ENCODE results near the gene FAS. TPM values are rescaled to one million over a fixed set of nuclear protein-coding genes. Genes with fewer than 3 reads are reported as not detected.
A peak's percentile ranks its signal among the peaks of the same experiment; 100 is the strongest.
"Not testable (repeated sequence)": the region's sequence is repeated elsewhere in the genome, so short reads cannot be mapped to it uniquely, and the experiment has no call there.

The FAS gene
- total RNA-seq, 1 donor from 2014 or later = 3.8 TPM

DNA sequence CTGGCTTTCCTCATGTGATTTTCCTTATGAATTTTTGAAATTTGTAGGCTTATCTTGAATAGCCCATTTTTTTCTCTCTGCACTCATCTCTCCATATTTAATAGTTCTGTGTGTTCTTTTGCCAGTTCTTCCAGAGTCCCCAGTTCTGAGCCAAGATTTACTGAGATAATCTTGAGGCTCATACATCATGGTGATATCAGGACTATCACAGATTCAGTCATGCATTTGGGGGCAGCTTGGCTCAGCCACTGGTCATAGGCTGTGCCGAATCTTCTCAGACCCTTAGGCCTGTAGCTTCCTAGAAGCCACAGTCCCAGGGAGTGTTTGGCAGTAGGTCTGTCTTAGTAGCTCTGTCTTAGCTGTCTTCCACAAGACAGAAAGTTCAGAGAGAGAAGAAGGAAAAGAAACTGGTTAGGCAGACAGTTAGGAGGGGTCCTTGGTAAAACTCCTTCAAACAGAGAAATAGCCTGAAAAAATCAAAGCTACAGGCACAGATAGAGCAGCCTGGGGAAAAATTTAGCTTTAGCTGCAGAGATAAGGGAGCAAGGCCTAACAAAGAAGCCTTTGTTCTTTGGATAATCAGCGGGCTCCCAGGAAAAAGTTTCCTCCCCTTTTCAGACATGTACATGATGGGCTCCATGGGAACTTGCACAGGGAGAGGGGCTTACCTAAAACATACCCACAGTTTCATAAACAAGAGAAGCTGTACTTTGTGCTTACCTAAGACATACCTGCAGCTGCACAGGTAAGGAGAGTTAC, 29.1 kb downstream of the FAS start:
- ATAC-seq (ENCODE audit: poor library complexity) = no peak
- no peak for DNase-seq
- intact Hi-C loops (cut with DNase I) = no loop called here

DNA sequence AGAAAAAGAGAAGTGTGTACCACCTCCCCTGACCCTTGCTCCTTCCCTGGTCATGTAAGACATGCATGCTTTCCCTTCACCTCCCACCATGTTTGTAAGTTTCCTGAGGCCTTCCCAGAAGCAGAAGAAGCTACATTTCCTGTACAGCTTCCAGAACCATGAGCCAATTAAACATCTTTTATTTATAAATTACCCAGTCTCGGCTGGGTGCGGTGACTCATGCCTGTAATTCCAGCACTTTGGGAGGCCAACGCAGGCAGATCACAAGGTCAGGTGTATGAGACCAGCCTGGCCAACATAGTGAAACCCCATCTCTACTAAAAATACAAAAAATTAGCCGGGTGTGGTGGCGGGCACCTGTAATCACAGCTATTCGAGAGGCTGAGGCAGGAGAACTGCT, 30.9 kb downstream of the FAS start:
- DNase-seq; ATAC-seq (ENCODE audit: poor library complexity); intact Hi-C loops (cut with DNase I): not testable (repeated sequence)

DNA sequence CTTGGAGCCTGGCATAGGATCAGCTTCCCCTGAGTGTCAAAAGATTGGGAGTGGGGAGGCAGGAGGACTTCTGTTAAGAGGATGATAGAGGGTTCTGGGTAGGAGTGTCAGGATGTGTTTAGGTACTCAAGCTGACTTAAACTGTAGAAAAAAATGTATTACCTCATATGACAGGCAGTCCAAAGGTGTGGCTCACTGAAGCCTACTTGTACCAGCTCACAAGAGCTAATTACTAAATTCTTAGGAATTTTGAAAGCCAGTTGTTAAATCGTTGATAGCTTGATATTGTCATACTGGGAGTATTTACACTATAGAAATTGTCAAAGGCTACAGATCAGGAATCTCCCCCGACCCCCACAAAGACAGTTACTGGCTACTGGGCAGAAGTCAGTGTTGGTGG, 32.1 kb downstream of the FAS start:
- ATAC-seq (ENCODE audit: poor library complexity) (no peak), DNase-seq (no peak)
- intact Hi-C loops (cut with DNase I) = no loop called here

- intact Hi-C loops (cut with DNase I) = no loop called here
- DNase-seq = no peak
- peak; percentile 76 for ATAC-seq (ENCODE audit: poor library complexity)
These were observed 34.9 kb downstream of the FAS start for GRCh38 chr10:89025453-89025852.

DNA sequence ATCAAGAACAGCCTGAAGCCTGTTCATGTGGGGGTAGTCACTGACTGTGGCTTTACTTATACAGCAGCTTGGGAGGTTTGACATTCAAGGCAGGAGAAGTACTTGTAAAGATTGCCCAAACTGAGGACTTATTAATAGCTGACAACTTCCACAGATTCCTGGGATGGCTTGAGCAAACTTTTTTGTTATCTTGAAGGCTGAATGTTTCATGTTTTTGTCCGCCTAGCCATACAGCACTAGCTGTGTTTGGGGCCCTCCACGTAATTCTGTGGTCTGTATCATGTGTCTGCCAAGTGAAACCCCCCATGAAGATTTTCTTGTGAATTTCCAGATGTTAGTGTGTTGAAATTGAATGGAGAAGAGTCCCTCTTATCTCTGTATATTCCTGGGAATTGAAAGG, 38.6 kb downstream of the FAS start:
- DNase-seq = no peak
- intact Hi-C loops (cut with DNase I) = no loop called here
- ATAC-seq (ENCODE audit: poor library complexity) = no peak

DNA sequence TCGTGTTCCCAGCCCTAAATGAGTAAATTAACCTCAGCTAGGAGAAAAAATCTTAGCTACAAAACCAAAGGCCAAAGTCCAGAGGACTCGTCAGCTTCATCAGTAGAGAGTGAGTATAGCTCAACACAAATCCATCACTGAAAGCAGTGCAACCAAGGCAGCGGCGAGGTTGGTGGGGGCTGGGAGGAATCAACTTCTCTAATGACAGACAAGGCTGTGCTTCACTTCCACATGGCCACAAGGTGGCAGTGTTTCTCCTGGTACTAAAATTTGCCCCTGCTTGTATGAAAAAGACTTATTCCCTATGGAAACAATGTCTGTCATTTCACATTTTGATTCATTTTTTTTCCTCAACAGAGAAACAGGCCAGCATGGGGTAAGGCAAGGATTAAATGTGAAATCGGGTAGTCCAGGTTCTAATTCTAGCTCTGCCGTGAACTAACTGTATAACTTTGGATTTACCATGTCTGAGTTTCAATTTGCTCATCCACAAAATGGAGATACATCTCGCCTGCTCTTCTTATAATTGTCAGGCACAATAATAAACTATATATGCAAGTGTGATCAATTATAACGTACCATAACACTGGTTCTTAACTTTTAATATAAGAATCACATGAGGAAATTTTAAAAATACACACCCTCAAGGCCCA, 39.3 kb downstream of the FAS start:
- peak; percentile 79 for ATAC-seq (ENCODE audit: poor library complexity)

GRCh38 chr10:89030791-89031190, 40.2 kb downstream of the FAS start:
- no peak for ATAC-seq (ENCODE audit: poor library complexity)
- intact Hi-C loops (cut with DNase I) = loop anchor here (2.0 kb wide), 1 partner anchor 180 kb away; no protein-coding TSS in a partner anchor
- DNase-seq = no peak

More for the DNA sequence above, 39.3 kb downstream of the FAS start:
- peak; percentile 77 for DNase-seq
- intact Hi-C loops (cut with DNase I) = loop anchor here (2.0 kb wide), 1 partner anchor 181 kb away; no protein-coding TSS in a partner anchor

DNA sequence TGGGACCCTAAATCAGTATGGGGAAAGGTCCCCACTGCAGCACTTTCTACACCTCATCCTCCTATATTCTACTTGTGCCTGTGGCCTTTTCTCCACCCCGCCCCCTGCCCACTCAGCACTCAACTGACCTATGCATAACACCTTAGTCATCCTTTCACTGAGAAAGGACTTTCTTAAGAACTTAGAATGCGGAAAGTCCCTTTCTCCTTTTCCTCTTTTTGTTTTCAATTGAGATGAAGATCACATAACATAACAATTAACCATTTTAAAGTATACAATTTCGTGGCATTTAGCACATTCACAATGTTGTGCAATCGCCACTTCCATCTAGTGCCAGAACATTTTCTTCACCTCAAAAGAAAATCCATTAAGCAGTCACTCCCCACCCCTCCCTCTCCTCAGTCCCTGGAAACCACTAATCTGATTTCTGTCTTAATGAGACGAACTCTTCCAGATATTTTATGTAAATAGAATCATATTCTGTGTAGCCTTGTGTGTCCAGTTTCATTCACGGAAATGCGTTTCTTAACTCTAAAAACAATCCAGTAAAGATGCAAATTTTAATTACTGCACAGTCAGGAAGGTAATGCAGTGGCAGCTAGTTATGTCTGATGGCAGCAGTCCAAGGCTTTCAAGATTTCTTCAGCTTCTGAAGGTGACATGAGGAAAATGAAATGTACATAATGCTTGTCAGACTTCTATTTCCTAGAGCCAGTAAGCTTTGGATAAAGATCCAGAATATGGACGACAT, 41.7 kb downstream of the FAS start:
- intact Hi-C loops (cut with DNase I) = no loop called here
- DNase-seq = no peak
- no peak for ATAC-seq (ENCODE audit: poor library complexity)

DNA sequence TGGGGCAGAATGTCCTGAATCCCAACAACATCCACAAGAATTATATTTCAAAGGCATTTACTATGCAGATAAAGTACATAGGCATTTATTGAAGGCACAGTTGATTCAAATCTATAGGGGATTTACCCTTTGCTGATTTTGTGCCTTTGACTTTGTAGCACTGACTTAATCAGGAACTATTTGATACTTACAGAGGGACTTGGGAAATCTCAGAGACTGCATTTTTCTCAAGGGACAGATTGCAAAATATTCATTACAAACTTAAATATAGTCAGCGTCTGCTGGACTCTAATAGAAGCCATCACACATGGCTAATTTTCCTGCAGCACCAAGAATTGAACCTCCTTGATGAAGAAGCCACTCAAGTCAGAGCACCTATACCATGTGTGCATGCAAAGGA, 44.9 kb downstream of the FAS start:
- ATAC-seq (ENCODE audit: poor library complexity) = no peak
- intact Hi-C loops (cut with DNase I) = no loop called here
- DNase-seq = no peak

GRCh38 chr10:89037096-89037495, 46.5 kb downstream of the FAS start:
- DNase-seq (no peak), ATAC-seq (ENCODE audit: poor library complexity) (no peak)
- intact Hi-C loops (cut with DNase I) = no loop called here

- no peak for DNase-seq
- intact Hi-C loops (cut with DNase I) = no loop called here
- no peak for ATAC-seq (ENCODE audit: poor library complexity)
These were observed 52.0 kb downstream of the FAS start for GRCh38 chr10:89042562-89042961.

GRCh38 chr10:89043052-89043451, 52.5 kb downstream of the FAS start:
- no peak for DNase-seq
- intact Hi-C loops (cut with DNase I) = no loop called here
- ATAC-seq (ENCODE audit: poor library complexity) = no peak

DNA sequence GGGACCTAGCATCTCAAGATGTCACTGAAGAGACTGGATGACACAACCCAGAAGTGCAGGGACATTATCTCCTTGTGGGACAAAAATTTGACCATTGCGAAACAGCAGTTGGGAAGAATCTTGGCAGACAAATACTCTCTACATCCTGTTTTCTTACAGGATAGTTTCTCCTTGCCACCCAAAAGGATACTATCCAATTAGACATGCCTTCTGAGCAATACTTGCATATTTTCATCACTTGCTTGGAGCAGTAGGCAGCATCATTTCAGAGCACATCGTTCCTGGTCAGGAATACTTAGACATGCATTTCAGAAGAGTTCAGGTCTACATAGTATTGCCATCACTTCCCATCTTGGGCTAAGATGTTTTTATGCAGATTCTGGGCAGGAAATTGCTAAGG, 56.8 kb downstream of the FAS start:
- ATAC-seq (ENCODE audit: poor library complexity) = no peak
- intact Hi-C loops (cut with DNase I) = no loop called here
- DNase-seq = no peak

DNA sequence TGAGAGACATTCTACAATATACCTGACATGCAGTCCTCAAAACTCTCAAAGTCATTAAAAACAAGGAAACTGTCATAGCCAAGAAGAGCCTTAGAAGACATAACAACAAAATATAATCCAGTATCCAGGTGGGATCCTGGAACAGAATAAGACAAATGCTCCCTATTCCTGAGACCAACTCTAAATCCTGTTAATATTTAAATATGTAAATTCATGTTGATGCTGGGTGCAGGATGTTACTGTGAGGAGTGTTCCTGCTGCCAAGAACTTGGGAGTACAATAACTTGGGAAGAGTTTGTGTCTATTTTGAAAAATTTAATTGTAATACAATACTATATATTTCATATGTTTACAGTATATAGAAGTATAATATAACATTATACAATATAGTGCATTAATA, 61.0 kb downstream of the FAS start:
- ATAC-seq (ENCODE audit: poor library complexity) = no peak

GRCh38 chr10:89053555-89053954, 63.0 kb downstream of the FAS start:
- peak; percentile 65 for DNase-seq
- intact Hi-C loops (cut with DNase I) = no loop called here
- ATAC-seq (ENCODE audit: poor library complexity) = peak; percentile 95

More for the DNA sequence above, 61.0 kb downstream of the FAS start:
- intact Hi-C loops (cut with DNase I) = no loop called here
- no peak for DNase-seq

DNA sequence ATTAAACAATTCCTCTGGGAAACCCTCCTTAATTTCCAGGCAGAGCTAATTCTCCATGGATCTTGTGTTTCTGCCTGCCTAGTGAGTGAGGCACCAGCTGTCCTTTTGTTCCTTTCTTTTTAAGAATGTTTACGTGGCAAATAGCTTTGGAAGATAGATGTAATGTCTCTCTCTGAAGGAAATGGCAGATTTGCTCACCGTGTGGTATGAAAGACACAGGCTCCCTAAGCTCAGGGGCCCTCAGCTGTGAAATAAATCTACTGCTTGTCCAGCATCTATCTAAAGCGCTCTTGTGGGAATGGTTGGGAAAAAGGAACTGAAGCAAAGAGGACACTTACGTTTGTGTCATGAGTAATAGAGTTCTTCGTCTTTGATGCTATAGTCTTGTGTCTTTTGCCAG, 64.6 kb downstream of the FAS start:
- DNase-seq (no peak), ATAC-seq (ENCODE audit: poor library complexity) (no peak)
- intact Hi-C loops (cut with DNase I) = no loop called here

DNA sequence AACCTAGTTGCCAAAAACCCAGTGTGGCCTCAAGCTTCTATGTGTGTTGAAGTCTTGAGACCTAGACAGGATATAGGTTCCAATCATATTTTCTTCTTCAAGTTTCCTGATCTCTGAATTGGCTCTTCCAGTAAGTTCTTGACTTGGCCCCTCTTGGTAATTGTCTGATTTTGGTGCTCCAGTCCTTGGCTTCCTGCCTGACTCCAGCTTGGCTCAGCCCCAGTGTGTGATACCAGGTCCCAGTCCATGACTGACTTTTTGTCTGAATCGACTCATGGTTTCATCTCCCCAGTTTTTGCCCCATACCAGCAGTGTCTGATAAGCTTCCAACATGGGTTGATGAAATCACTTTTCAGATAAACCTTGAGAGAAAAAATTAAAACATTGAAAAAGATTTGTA, 72.3 kb downstream of the FAS start:
- intact Hi-C loops (cut with DNase I) = no loop called here
- ATAC-seq (ENCODE audit: poor library complexity) (peak; percentile 80), DNase-seq (peak; percentile 83)

DNA sequence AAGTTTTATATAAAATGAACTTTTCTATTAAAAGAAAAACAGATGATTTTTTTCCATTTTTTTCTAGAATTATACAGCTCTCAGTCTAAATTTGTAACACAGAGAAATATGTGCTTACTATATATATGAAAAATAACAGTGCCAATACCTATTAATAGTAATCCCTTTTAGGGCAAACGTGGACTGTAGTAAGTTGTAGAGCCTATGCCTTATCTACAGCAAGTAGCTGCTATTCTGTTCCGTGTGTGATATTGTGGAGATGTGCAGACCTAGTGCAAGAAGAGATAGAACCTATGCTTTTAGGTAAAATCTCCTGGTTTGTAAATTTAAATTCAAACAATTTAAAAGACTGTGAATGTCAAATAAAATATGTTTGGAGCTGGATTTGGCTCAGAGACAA, 72.9 kb downstream of the FAS start:
- DNase-seq (no peak), ATAC-seq (ENCODE audit: poor library complexity) (peak; percentile 68)
- intact Hi-C loops (cut with DNase I) = no loop called here

GRCh38 chr10:89064748-89065147, 74.2 kb downstream of the FAS start:
- DNase-seq = no peak
- ATAC-seq (ENCODE audit: poor library complexity) = peak; percentile 59
- intact Hi-C loops (cut with DNase I) = no loop called here

All from Right ventricle myocardium superior (tissue), 1 donor.